Suprapubic skin (tissue), 4 donors: ENCODE results near the gene TMEM131L.
"Not testable (repeated sequence)": the region's sequence is repeated elsewhere in the genome, so short reads cannot be mapped to it uniquely, and the experiment has no call there.

ENCODE experiments used
- CTCF ChIP-seq, 2 donors: fragments of 200-600 bp in 1 of 2; fragments of 450-650 bp in 1 of 2; sonication (generic) in 1 of 2; IDR thresholded peaks; one replicate each; pipeline ENCODE4 v1.5.1; 2016 to 2019; ENCODE audit warnings: antibody characterized with exemption in 2 of 2, mild to moderate bottlenecking in 1 of 2, moderate library complexity in 1 of 2
- EP300 ChIP-seq: sonication (generic); formaldehyde crosslinking; IDR thresholded peaks from one replicate; pipeline ENCODE4 v1.6.1; 2017; ENCODE audit warnings: antibody characterized with exemption
- POLR2A ChIP-seq, 2 donors: fragments of 450-650 bp; IDR thresholded peaks; one replicate each; pipeline ENCODE4 v1.6.1; 2017; ENCODE audit warnings: antibody characterized with exemption in 2 of 2, mild to moderate bottlenecking in 2 of 2, moderate library complexity in 2 of 2
- POLR2AphosphoS5 ChIP-seq, 3 donors: sonication (generic); formaldehyde crosslinking; IDR thresholded peaks; one replicate each; pipeline ENCODE4 v1.6.1; 2017; ENCODE audit warnings: antibody characterized with exemption in 3 of 3

DNA sequence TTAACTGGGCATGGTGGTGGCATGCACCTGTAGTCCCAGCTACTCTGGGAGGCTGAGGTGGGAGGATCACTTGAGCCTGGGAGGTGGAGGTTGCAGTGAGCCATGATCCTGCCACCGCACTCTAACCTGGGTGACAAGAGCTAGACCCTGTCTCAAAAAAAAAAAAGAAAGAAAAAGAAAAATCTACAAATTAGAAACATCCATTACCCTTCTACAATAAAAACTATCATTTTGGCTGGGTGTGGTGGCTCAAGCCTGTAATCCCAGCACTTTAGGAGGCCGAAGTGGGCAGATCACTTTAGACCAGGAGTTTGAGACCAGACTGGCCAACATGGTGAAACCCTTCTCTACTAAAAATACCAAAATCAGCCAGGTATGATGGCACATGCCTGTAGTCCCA lies 43.1 kb downstream of the TMEM131L start:
- not testable (repeated sequence) for TF ChIP-seq EP300; POLR2AphosphoS5 (IDR thresholded peaks at IDR 0.05); POLR2A (IDR thresholded peaks at IDR 0.05); CTCF (IDR thresholded peaks at IDR 0.05)
